ENCODE measurements around the gene SDE2.

SDE2 gene

GRCh38 chr1:225972344-225973152, 26.6 kb downstream of the SDE2 start:
- no peak for TF ChIP-seq GATA2 (IDR thresholded peaks at IDR 0.05; ENCODE audit: low read depth, low read length)
- no peak for TF ChIP-seq GATA3 (IDR thresholded peaks at IDR 0.05; ENCODE audit: low read depth, low read length)

GRCh38 chr1:225965231-225965630, 33.9 kb downstream of the SDE2 start:
- TF ChIP-seq GATA2 (IDR thresholded peaks at IDR 0.05; ENCODE audit: low read depth, low read length) (no peak), GATA3 (IDR thresholded peaks at IDR 0.05; ENCODE audit: low read depth, low read length) (no peak)

- TF ChIP-seq GATA2 (IDR thresholded peaks at IDR 0.05; ENCODE audit: low read depth, low read length) = no peak
- no peak for TF ChIP-seq GATA3 (IDR thresholded peaks at IDR 0.05; ENCODE audit: low read depth, low read length)
Measured at GRCh38 chr1:225963735-225964530, 35.2 kb downstream of the SDE2 start.

DNA sequence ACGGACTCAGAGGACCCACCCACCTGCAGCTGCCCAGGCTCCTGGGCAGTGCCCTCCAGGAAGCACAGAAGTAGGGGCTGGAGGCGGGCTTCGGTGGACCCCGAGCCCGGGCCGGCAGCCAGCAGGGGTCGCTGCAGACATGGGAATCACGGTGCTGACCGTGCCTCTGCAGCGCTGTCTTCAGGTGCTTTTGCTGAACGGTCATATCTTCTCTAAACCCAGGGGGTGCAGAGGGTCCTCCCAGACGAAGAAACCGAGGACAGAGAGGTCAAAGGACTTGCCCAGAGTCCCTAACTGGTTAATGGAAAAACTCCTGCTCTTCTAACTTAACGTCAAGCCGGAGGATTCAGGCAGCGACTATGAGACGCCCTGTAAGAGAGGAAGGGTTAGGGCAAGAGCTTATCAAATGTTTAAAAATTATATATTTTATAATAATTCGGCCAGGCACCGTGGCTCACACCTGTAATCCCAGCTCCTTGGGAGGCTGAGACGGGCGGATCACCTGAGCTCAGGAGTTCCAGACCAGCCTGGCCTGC, 36.6 kb downstream of the SDE2 start:
- no peak for TF ChIP-seq GATA3 (IDR thresholded peaks at IDR 0.05; ENCODE audit: low read depth, low read length)
- no peak for TF ChIP-seq GATA2 (IDR thresholded peaks at IDR 0.05; ENCODE audit: low read depth, low read length)

DNA sequence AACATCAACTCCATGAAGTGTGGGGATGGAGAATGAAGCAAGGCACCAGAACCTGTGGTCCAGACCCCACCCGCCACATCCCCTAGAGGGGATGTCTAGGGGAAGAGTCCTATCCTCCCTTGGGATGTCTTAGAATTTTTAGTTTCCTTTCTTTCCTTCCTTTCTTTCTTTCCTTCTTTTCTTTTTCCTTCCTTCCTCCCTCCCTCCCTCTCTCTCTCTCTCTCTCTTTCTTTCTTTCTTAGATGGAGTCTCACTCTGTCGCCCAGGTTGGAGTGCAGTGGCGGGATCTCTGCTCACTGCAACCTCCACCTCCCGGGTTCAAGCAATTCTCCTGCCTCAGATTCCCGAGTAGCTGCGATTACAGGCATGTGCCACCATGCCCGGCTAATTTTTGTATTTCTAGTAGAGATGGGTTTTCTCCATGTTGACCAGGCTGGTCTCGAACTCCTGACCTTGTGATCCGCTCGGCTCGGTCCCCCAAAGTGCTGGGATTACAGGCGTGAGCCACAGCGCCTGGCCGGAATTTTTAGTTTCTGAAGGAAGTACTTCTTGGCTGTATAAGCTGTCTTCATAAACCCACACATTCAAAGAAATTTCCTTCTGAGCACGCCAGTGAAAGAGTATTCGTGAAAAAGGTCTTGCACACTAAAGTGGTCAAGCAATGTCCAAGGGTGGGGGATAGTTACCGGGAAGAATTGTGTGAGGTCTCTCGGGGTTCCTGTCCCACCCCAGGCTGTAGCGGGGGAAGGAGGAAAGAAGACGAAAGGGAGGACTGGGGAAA, 37.3 kb downstream of the SDE2 start:
- TF ChIP-seq GATA2 (IDR thresholded peaks at IDR 0.05; ENCODE audit: low read depth, low read length) = no peak
- no peak for TF ChIP-seq GATA3 (IDR thresholded peaks at IDR 0.05; ENCODE audit: low read depth, low read length)

DNA sequence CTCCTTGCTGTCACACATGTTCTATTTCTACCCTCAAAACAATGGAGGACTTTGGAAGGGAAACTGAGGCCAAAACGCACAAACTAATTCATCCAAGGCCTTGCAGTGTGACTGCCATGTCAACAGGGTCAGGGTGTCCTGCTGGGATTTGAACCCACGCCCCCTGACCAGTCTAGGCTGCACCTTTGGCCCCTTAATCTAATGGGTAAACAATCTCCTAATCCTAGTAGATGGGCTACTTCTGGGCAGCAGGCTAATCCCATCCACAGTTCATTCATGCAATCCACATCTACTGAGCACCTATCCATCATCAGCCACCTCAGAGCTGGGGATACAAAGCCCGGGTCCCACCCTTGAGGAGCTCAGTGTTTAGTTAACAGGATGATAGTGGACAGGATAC, 41.1 kb downstream of the SDE2 start:
- TF ChIP-seq GATA3 (IDR thresholded peaks at IDR 0.05; ENCODE audit: low read depth, low read length) (no peak), GATA2 (IDR thresholded peaks at IDR 0.05; ENCODE audit: low read depth, low read length) (no peak)

GRCh38 chr1:225954753-225955152, 44.4 kb downstream of the SDE2 start:
- TF ChIP-seq GATA2 (IDR thresholded peaks at IDR 0.05; ENCODE audit: low read depth, low read length) = no peak
- no peak for TF ChIP-seq GATA3 (IDR thresholded peaks at IDR 0.05; ENCODE audit: low read depth, low read length)

DNA sequence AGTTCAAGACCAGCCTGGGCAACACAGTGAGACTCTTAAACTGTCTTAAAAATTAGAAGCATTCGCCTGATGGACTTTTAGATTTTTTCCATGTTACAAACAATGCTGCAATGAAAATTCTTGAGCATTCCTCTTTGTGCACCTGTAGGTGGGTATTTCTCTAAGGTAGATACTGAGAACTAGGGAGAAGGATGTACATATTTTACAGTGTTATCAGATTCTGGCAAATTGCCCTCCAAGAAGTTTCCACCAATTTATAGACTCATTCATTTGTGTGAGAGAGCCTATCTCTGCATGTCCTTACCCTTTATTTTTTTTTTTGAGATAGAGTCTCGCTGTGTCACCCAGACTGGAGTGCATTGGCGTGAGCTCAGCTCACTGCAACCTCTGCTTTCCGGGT, 45.8 kb downstream of the SDE2 start:
- TF ChIP-seq GATA3 (IDR thresholded peaks at IDR 0.05; ENCODE audit: low read depth, low read length) = no peak
- TF ChIP-seq GATA2 (IDR thresholded peaks at IDR 0.05; ENCODE audit: low read depth, low read length) = no peak

GRCh38 chr1:225950905-225951497, 48.1 kb downstream of the SDE2 start:
- no peak for TF ChIP-seq GATA2 (IDR thresholded peaks at IDR 0.05; ENCODE audit: low read depth, low read length)
- no peak for TF ChIP-seq GATA3 (IDR thresholded peaks at IDR 0.05; ENCODE audit: low read depth, low read length)

DNA sequence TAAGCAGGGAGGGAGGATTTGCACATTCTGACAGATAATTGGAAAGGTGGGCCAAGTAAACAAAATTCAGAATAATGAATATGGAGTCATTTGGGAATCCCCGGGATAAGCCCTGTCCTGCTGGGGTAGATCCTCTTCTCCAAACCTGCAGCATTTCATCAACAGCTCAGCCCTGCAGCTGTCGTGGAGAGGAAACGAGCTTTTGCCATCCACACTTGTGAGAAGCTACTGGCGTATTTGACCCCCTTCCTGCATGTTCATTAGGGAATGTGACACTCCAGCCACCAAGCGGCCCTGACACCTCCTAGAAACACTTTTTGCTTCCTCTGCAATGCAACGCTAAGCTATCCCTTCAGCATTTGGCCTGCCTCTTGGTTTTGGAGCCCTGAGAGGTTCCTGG, 50.1 kb downstream of the SDE2 start:
- no peak for TF ChIP-seq GATA2 (IDR thresholded peaks at IDR 0.05; ENCODE audit: low read depth, low read length)
- TF ChIP-seq GATA3 (IDR thresholded peaks at IDR 0.05; ENCODE audit: low read depth, low read length) = no peak

DNA sequence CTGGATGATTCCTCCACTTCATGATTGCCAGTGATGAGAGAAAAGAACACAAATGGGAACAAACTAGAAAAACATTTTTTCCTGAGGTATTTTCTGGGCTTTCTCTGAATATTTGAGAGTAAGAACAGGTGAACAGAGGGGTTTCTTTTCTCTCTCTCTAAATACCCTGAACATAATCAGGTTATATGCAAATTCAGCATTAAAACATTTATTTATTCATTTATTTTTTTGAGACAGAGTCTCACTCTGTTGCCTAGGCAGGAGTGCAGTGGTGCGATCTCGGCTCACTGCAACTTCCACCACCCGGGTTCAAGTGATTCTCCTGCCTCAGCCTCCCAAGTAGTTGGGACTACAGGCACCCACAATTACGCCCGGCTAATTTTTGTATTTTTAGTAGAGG, 52.3 kb downstream of the SDE2 start:
- TF ChIP-seq GATA2 (IDR thresholded peaks at IDR 0.05; ENCODE audit: low read depth, low read length) (no peak), GATA3 (IDR thresholded peaks at IDR 0.05; ENCODE audit: low read depth, low read length) (no peak)

DNA sequence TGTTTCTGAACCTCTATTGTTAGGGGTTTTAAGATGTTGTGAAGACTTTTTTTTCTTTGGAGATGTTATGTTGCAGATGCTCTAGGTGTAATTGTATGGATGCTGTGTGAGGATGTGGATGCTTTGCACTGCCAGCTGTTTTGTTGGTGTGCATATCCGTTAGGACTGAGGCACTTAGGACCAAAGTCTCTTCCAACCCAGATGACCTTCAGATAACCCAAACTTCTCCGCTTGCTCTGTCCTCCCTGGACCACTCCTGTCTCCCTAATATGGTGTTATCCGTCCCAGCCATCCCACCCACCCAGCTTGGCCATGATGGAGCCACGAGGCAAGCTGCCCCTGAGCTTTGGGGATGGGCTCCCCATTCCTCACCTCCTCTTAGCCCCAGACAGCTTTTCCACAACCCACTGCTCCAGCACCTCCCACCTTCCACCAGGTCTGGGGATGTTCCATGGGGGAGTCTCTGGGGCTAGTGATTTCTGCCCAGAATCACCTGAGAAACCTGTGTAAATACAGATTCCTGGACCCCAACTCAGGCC, 53.0 kb downstream of the SDE2 start:
- TF ChIP-seq GATA2 (IDR thresholded peaks at IDR 0.05; ENCODE audit: low read depth, low read length) (no peak), GATA3 (IDR thresholded peaks at IDR 0.05; ENCODE audit: low read depth, low read length) (no peak)

- TF ChIP-seq GATA3 (IDR thresholded peaks at IDR 0.05; ENCODE audit: low read depth, low read length) (no peak), GATA2 (IDR thresholded peaks at IDR 0.05; ENCODE audit: low read depth, low read length) (no peak)
Measured at GRCh38 chr1:225945564-225945963, 53.6 kb downstream of the SDE2 start.

Data from SH-SY5Y (cell line).